Endothelial cell of umbilical vein (primary cell): ENCODE data around the gene CNOT4. TPM values are rescaled to one million over a fixed set of nuclear protein-coding genes. Genes with fewer than 3 reads are reported as not detected.

ENCODE experiments used
- BruUV-seq: library from RNA; stranded (reverse); fragments of 400-500 nt; replicated peaks from 2 replicates; lab custom pipeline; 2021; lab: Mats Ljungman, UMichigan
- CTCF ChIA-PET: fragments of 300-600, 350-600 bp; sonication (Branson Sonifier 250); formaldehyde crosslinking; loops from one replicate; lab custom pipeline; 2021; ENCODE audit warnings: antibody characterized with exemption, inconsistent platforms; lab: Charles Lee
- POLR2A ChIA-PET: fragments of 300-600, 350-600 bp; sonication (Branson Sonifier 250); formaldehyde crosslinking; loops from one replicate; lab custom pipeline; 2021; ENCODE audit warnings: antibody characterized with exemption, inconsistent platforms; lab: Charles Lee
- DNase-seq: peaks from one replicate; pipeline ENCODE4 v3.0.0-alpha.2; 2011; ENCODE audit warnings: low read depth, low spot score
- FAIRE-seq: peaks from 2 replicates; lab custom pipeline; 2011; peaks lifted over from hg19 to GRCh38; lab: Jason Lieb, UNC
- H2AFZ ChIP-seq: 2 replicates; pipeline ENCODE4 v1.6.0; 2012; ENCODE audit warnings: low read depth, low read length, control low read depth, inconsistent platforms
- H3K27ac ChIP-seq: 2 replicates; pipeline ENCODE4 v1.5.1; 2011; ENCODE audit warnings: low read depth, mild to moderate bottlenecking, control low read depth, low read length, moderate library complexity; ENCODE audit not compliant: insufficient read depth
- H3K27me3 ChIP-seq, 2 experiments: 2 replicates each; pipeline versions ENCODE4 v1.6.0 to v1.6.1; 2011; ENCODE audit warnings: low read length in 2 of 2, mixed read lengths in 1 of 2; ENCODE audit not compliant: control insufficient read depth in 2 of 2, insufficient read depth in 2 of 2
- H3K36me3 ChIP-seq, 2 experiments: 2 replicates in 1 of 2; 3 replicates in 1 of 2; pipeline ENCODE4 v1.5.1; 2011; ENCODE audit warnings: low read length in 2 of 2, mild to moderate bottlenecking in 1 of 2, moderate library complexity in 1 of 2; ENCODE audit not compliant: control insufficient read depth in 2 of 2, insufficient read depth in 2 of 2; ENCODE audit errors: extremely low read depth in 1 of 2
- H3K4me1 ChIP-seq: 3 replicates; pipeline ENCODE4 v1.5.1; 2011; ENCODE audit warnings: mild to moderate bottlenecking, low read length; ENCODE audit not compliant: control insufficient read depth, insufficient read depth; ENCODE audit errors: extremely low read depth
- H3K4me2 ChIP-seq: 2 replicates; pipeline ENCODE4 v1.6.1; 2011; ENCODE audit warnings: low read length, control low read depth, mixed read lengths; ENCODE audit not compliant: insufficient read depth
- H3K4me3 ChIP-seq, 3 experiments: fragments of 200-600 bp in 1 of 3; sonication (generic), shearing (Covaris generic) in 1 of 3; replicated peaks in 1 of 3; 2 replicates each; pipeline ENCODE4 v1.5.1; 2011 to 2016; ENCODE audit warnings: control low read depth in 3 of 3, low read length in 3 of 3, mild to moderate bottlenecking in 2 of 3, inconsistent platforms in 1 of 3, low read depth in 1 of 3, moderate library complexity in 1 of 3; ENCODE audit not compliant: insufficient read depth in 1 of 3
- H3K79me2 ChIP-seq: 2 replicates; pipeline ENCODE4 v1.6.0; 2012; ENCODE audit warnings: low read length, inconsistent platforms; ENCODE audit not compliant: control insufficient read depth, insufficient read depth
- H3K9ac ChIP-seq: replicated peaks from 2 replicates; pipeline ENCODE3; 2011; ENCODE audit warnings: low read length, control low read depth; ENCODE audit not compliant: insufficient read depth; ENCODE audit errors: extremely low read depth
- H3K9me1 ChIP-seq: replicated peaks from 3 replicates; pipeline ENCODE4 v1.6.0; 2011; ENCODE audit warnings: mild to moderate bottlenecking, low read length; ENCODE audit not compliant: control insufficient read depth, insufficient read depth; ENCODE audit errors: extremely low read depth
- H3K9me3 ChIP-seq: replicated peaks from 2 replicates; pipeline ENCODE4 v1.5.1; 2012; ENCODE audit warnings: low read length, inconsistent platforms; ENCODE audit not compliant: control insufficient read depth, insufficient read depth
- H4K20me1 ChIP-seq: replicated peaks from 2 replicates; pipeline ENCODE3; 2011; ENCODE audit warnings: mild to moderate bottlenecking, low read length; ENCODE audit not compliant: control insufficient read depth, insufficient read depth; ENCODE audit errors: extremely low read depth
- EZH2 ChIP-seq: IDR thresholded peaks from 2 replicates; pipeline ENCODE4 v1.6.1; 2012; ENCODE audit warnings: borderline replicate concordance, low read depth, mild to moderate bottlenecking, moderate library complexity, low read length, inconsistent platforms; ENCODE audit not compliant: severe bottlenecking
- FOS ChIP-seq: IDR thresholded peaks from 2 replicates; pipeline ENCODE4 v1.6.1; 2011; ENCODE audit warnings: mild to moderate bottlenecking, low read length, moderate library complexity, borderline replicate concordance; ENCODE audit not compliant: insufficient read depth
- GATA2 ChIP-seq: IDR thresholded peaks from 2 replicates; pipeline ENCODE4 v1.7.0; 2011; ENCODE audit warnings: low read depth, mild to moderate bottlenecking, moderate library complexity, mixed read lengths, low read length; ENCODE audit not compliant: insufficient read length, insufficient read depth
- JUN ChIP-seq: IDR thresholded peaks from 2 replicates; pipeline ENCODE4 v1.6.1; 2011; ENCODE audit warnings: borderline replicate concordance, low read depth; ENCODE audit not compliant: insufficient read length, insufficient read depth
- MYC ChIP-seq: IDR thresholded peaks from one replicate; pipeline ENCODE4 v1.6.1; 2011; ENCODE audit warnings: mild to moderate bottlenecking, low read depth, low read length
- POLR2A ChIP-seq: IDR thresholded peaks from 2 replicates; pipeline ENCODE4 v1.6.1; 2012; ENCODE audit warnings: low read depth, mild to moderate bottlenecking, control low read depth, low read length
- POLR2AphosphoS5 ChIP-seq: IDR thresholded peaks from 2 replicates; pipeline ENCODE4 v1.6.1; 2012; ENCODE audit warnings: low read depth, mild to moderate bottlenecking, control low read depth, low read length, moderate library complexity; ENCODE audit not compliant: insufficient read depth
- dilution Hi-C: fragments of 300-500 bp; cut with MboI; formaldehyde crosslinking; loops from one replicate; pipeline ENCODE4 v1.15.0; 2019; ENCODE audit warnings: low sequenced_read_pairs; ENCODE audit not compliant: extremely low pct_ligation_motif_present
- intact Hi-C: fragments of 100-400 bp; cut with micrococcal nuclease; formaldehyde crosslinking; loops from one replicate; pipeline ENCODE4 v1.10.0; 2022
- polyA plus RNA-seq, 4 experiments: library from polyadenylated mRNA; depleted of rRNA in 3 of 4; stranded (reverse) in 3 of 4; unstranded in 1 of 4; fragments of >200 nt; gene quantifications; 2 replicates each; pipeline versions ENCODE4 v1.2.1 to v1.2.3, GENCODE V29; 2011 to 2012; ENCODE audit warnings: missing spikeins in 1 of 4
- total RNA-seq: library from RNA; stranded (reverse); gene quantifications from 2 replicates; pipeline ENCODE4 v1.2.3, GENCODE V29; 2021
- TF ChIP-seq, protein P1 (sequence below), 2 donors: IDR thresholded peaks; 1 replicate in 1 of 2; 2 replicates in 1 of 2; pipeline ENCODE4 v1.5.1; 2011; ENCODE audit warnings: low read length in 2 of 2, mild to moderate bottlenecking in 2 of 2, moderate library complexity in 2 of 2, control low read depth in 1 of 2, inconsistent platforms in 1 of 2, low read depth in 1 of 2; ENCODE audit not compliant: insufficient read depth in 1 of 2; ENCODE audit errors: extremely low read depth in 1 of 2
- TF ChIP-seq, protein P2 (sequence below): IDR thresholded peaks from 2 replicates; pipeline ENCODE4 v1.6.1; 2011; ENCODE audit not compliant: insufficient read depth, insufficient read length

The CNOT4 gene
- total and polyA plus RNA-seq, 2 donors (not counting 3 experiments of a cell fraction or from before 2014, with no cell fraction given), result 10.3 to 21.7 TPM

DNA sequence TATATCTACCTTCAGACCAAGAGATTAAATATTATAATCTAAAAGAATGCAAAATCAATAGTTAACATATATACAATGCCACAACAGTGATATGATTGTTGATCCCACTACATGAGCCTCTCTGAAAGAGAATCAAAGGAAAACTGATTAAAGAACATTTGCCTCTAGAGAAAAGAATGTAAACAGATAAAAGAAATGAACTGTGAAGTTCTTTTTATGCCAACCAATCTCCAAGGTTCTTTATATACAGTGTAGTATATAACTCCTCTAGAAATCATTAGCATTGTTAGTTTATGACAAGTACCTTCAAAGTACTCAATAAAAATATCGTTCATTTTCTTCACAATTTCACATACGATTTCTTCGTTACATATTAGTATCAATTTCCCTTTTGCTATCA is 20.1 kb downstream of the CNOT4 start:
- ChIA-PET POLR2A (no interaction called here), CTCF (no interaction called here)
- BruUV-seq, result no TSS peak
- Histone ChIP-seq H3K79me2 (peaks cover 94% of the 10 kb centered on the region), H3K4me2 (no peak overlapping the region), H3K27ac (no peak overlapping the region), H3K9me1 (no peaks in the 10 kb centered on the region), H4K20me1 (peaks cover 20% of the 10 kb centered on the region), H3K9ac (no peak overlapping the region), H3K36me3 (no peaks in the 10 kb centered on the region), H2AFZ (no peak overlapping the region), H3K4me1 (peaks cover 8% of the 10 kb centered on the region), H3K9me3 (no peaks in the 10 kb centered on the region), H3K4me3 (no peak overlapping the region), H3K27me3 (no peaks in the 10 kb centered on the region)
- no peak for FAIRE-seq
- TF ChIP-seq GATA2 (no peak), JUN (no peak), FOS (no peak), MYC (no peak), POLR2AphosphoS5 (no peak), POLR2A (no peak), EZH2 (no peak)
- TF ChIP-seq, protein P1, sequence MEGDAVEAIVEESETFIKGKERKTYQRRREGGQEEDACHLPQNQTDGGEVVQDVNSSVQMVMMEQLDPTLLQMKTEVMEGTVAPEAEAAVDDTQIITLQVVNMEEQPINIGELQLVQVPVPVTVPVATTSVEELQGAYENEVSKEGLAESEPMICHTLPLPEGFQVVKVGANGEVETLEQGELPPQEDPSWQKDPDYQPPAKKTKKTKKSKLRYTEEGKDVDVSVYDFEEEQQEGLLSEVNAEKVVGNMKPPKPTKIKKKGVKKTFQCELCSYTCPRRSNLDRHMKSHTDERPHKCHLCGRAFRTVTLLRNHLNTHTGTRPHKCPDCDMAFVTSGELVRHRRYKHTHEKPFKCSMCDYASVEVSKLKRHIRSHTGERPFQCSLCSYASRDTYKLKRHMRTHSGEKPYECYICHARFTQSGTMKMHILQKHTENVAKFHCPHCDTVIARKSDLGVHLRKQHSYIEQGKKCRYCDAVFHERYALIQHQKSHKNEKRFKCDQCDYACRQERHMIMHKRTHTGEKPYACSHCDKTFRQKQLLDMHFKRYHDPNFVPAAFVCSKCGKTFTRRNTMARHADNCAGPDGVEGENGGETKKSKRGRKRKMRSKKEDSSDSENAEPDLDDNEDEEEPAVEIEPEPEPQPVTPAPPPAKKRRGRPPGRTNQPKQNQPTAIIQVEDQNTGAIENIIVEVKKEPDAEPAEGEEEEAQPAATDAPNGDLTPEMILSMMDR (IDR thresholded peaks at IDR 0.05; ENCODE audit: extremely low read depth in 1 of 2, insufficient read depth in 1 of 2, low read depth in 1 of 2, low read length in 2 of 2), result no peak
- TF ChIP-seq, protein P2, sequence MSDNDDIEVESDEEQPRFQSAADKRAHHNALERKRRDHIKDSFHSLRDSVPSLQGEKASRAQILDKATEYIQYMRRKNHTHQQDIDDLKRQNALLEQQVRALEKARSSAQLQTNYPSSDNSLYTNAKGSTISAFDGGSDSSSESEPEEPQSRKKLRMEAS, result no peak
- no peak for DNase-seq
- dilution Hi-C loops (no loop called here), intact Hi-C loops (no loop called here)
